Measurements from ENCODE around the gene NEAT1. TPM values are rescaled to one million over a fixed set of nuclear protein-coding genes. Genes with fewer than 3 reads are reported as not detected.

NEAT1 gene
- total RNA-seq (100 to 1,000 TPM in 7 of 9 donors, 10 to 100 TPM in 2; 17.0 to 760 (median 507) TPM), polyA plus RNA-seq (100 to 1,000 TPM; 104 to 532 TPM)
- long read RNA-seq, donor 1, full-length matches to known transcripts = 185 of 186 reads
- long read RNA-seq, donor 1, partial matches to known transcripts = 0 of 186 reads
- long read RNA-seq, donor 1, other reads (novel, unspliced or antisense) = 1 of 186 reads
- long read RNA-seq, donor 2, full-length matches to known transcripts = 98 of 99 reads
- long read RNA-seq, donor 2, partial matches to known transcripts = 0 of 99 reads
- long read RNA-seq, donor 2, other reads (novel, unspliced or antisense) = 1 of 99 reads
- long read RNA-seq, donor 3, full-length matches to known transcripts = 110 of 110 reads
- long read RNA-seq, donor 3, partial matches to known transcripts = 0 of 110 reads
- long read RNA-seq, donor 3, other reads (novel, unspliced or antisense) = 0 of 110 reads

GRCh38 chr11:65422633-65423515 is at the start of gene NEAT1:
TSS of gene NEAT1 (plus strand) at chr11:65422798.
- 0 to 2% (median 1%) methylated on average over 39 to 40 of the region's 40 CpGs for WGBS, 4 donors
- ATAC-seq = peak; percentile 3 to 40 (median 27)
- H3K4me3 ChIP-seq = peak within 1 kb of the TSS; percentile 75 to 96 (median 91)
- intact Hi-C loops (cut with DNase I) = loop anchor here in 7 of 10 donors (1.0 to 5.0 kb wide), 4 partner anchors 74 to 149 kb away; partner anchors contain the start of genes MALAT1 (in 3 of the 7), FAM89B (in 1 of the 7) and ZNRD2 (in 1 of the 7)
- no peaks in the 10 kb centered on the region for H3K27me3 ChIP-seq
- H3K9me3 ChIP-seq = no peaks in the 10 kb centered on the region
- peaks cover 8 to 56% (median 42%) of the 10 kb centered on the region in 12 donors for H3K4me1 ChIP-seq
- peak within 1 kb of the TSS; percentile 98 to 100 (median 100) for H3K27ac ChIP-seq
- H3K36me3 ChIP-seq = peaks cover 9 to 50% (median 32%) of the 10 kb centered on the region in 9 donors
- TF ChIP-seq POLR2A (IDR thresholded peaks at IDR 0.05) (peak; percentile 95 to 100), CTCF (IDR thresholded peaks at IDR 0.05) (no peak)
- peak; percentile 97 to 98 (median 98) for DNase-seq

- H3K36me3 ChIP-seq = no peaks in the 10 kb centered on the region
Measured at GRCh38 chr11:65373839-65374580, 48.6 kb upstream of the NEAT1 start.

GRCh38 chr11:65375012-65375411 is 47.6 kb upstream of the NEAT1 start:
- no peak overlapping the region for H3K4me3 ChIP-seq
- WGBS, 4 donors = 90 to 94% (median 91%) methylated on average over 8 of the region's 8 CpGs
- TF ChIP-seq POLR2A (IDR thresholded peaks at IDR 0.05) (no peak), CTCF (IDR thresholded peaks at IDR 0.05) (no peak)

More at GRCh38 chr11:65373839-65374580, 48.6 kb upstream of the NEAT1 start:
- intact Hi-C loops (cut with DNase I) = loop anchor here in 2 of 10 donors (5.0 to 10.0 kb wide), 2 partner anchors 93 to 221 kb away; partner anchors contain the start of gene KCNK7 (in 1 of the 2)
- DNase-seq = no peak
- H3K9me3 ChIP-seq = no peaks in the 10 kb centered on the region
- no peaks in the 10 kb centered on the region for H3K27me3 ChIP-seq
- no peak overlapping the region for H3K27ac ChIP-seq
- no peak overlapping the region for H3K4me3 ChIP-seq
- ATAC-seq = no peak
- peaks cover 0 to 33% (median 19%) of the 10 kb centered on the region in 12 donors for H3K4me1 ChIP-seq
- 78 to 90% (median 81%) methylated on average over 10 to 14 of the region's 14 CpGs for WGBS, 4 donors
- no peak for TF ChIP-seq POLR2A (IDR thresholded peaks at IDR 0.05)
- TF ChIP-seq CTCF (IDR thresholded peaks at IDR 0.05) = no peak

More at GRCh38 chr11:65375012-65375411, 47.6 kb upstream of the NEAT1 start:
- Histone ChIP-seq H3K27ac (no peak overlapping the region), H3K9me3 (no peaks in the 10 kb centered on the region), H3K4me1 (peaks cover 0 to 33% (median 19%) of the 10 kb centered on the region in 12 donors), H3K36me3 (no peaks in the 10 kb centered on the region), H3K27me3 (no peaks in the 10 kb centered on the region)
- ATAC-seq = no peak
- no peak for DNase-seq
- intact Hi-C loops (cut with DNase I) = loop anchor here in 5 of 10 donors (5.0 to 10.0 kb wide), 4 partner anchors 92 to 220 kb away; partner anchors contain the start of gene KCNK7 (in 1 of the 5)
